ENCODE data around the gene GNAO1. TPM values are rescaled to one million over a fixed set of nuclear protein-coding genes. Genes with fewer than 3 reads are reported as not detected.

GNAO1 gene
- total and polyA plus RNA-seq, 2 experiments from 2014 or later: under 0.01 to 0.18 TPM

GRCh38 chr16:56336711-56337110, 145.4 kb downstream of the GNAO1 start:
- no peaks in the 10 kb centered on the region for H3K9me2 ChIP-seq (ENCODE audit: insufficient read depth)
- no peak overlapping the region for H2AFZ ChIP-seq
- TF ChIP-seq EZH2 (IDR thresholded peaks at IDR 0.05; ENCODE audit: insufficient read depth, poor library complexity, severe bottlenecking) (no peak), EZH2phosphoT487 (IDR thresholded peaks at IDR 0.05; ENCODE audit: insufficient read depth, low read depth) (no peak)
- no peak overlapping the region for H3K4me2 ChIP-seq (ENCODE audit: unreplicated experiment)
- H3K27me3 ChIP-seq (replicated peaks; ENCODE audit: insufficient read depth): no peaks in the 10 kb centered on the region
- no peaks in the 10 kb centered on the region for H3K36me3 ChIP-seq (ENCODE audit: low read depth)
- no peaks in the 10 kb centered on the region for H3K4me1 ChIP-seq (ENCODE audit: insufficient read depth)
- no peaks in the 10 kb centered on the region for H3K79me2 ChIP-seq (ENCODE audit: insufficient read depth)
- H3K9me3 ChIP-seq (ENCODE audit: low read depth): no peaks in the 10 kb centered on the region
- in situ Hi-C loops (cut with MboI): no loop called here
- no peak overlapping the region for H3K9ac ChIP-seq
- no peak overlapping the region for H3K4me3 ChIP-seq
- no peak overlapping the region for H3K27ac ChIP-seq
- WGBS, 2 experiments (ENCODE audit: low coverage in 1 of 2, low lambda C conversion rate in 2 of 2, missing lambda C conversion rate in 2 of 2): 86 to 91% methylated on average over 21 of the region's 21 CpGs
- no peaks in the 10 kb centered on the region for H4K20me1 ChIP-seq (ENCODE audit: insufficient read depth)
- no peaks in the 10 kb centered on the region for H3F3A ChIP-seq (ENCODE audit: insufficient read depth)
- no peak for DNase-seq

GRCh38 chr16:56337131-56337857, 146.0 kb downstream of the GNAO1 start:
- Histone ChIP-seq H3K9me3 (ENCODE audit: low read depth) (no peaks in the 10 kb centered on the region), H3F3A (ENCODE audit: insufficient read depth) (no peaks in the 10 kb centered on the region), H2AFZ (no peak overlapping the region), H3K4me3 (no peak overlapping the region), H3K4me2 (ENCODE audit: unreplicated experiment) (no peak overlapping the region), H3K4me1 (ENCODE audit: insufficient read depth) (no peaks in the 10 kb centered on the region), H3K36me3 (ENCODE audit: low read depth) (no peaks in the 10 kb centered on the region), H3K9me2 (ENCODE audit: insufficient read depth) (no peaks in the 10 kb centered on the region), H3K79me2 (ENCODE audit: insufficient read depth) (no peaks in the 10 kb centered on the region), H3K27me3 (replicated peaks; ENCODE audit: insufficient read depth) (no peaks in the 10 kb centered on the region), H4K20me1 (ENCODE audit: insufficient read depth) (no peaks in the 10 kb centered on the region), H3K27ac (no peak overlapping the region), H3K9ac (no peak overlapping the region)
- no peak for DNase-seq
- whole genome bisulfite sequencing, 2 experiments (ENCODE audit: low coverage in 1 of 2, low lambda C conversion rate in 2 of 2, missing lambda C conversion rate in 2 of 2): 78 to 81% methylated on average over 10 to 11 of the region's 11 CpGs
- TF ChIP-seq EZH2 (IDR thresholded peaks at IDR 0.05; ENCODE audit: insufficient read depth, poor library complexity, severe bottlenecking) (no peak), EZH2phosphoT487 (IDR thresholded peaks at IDR 0.05; ENCODE audit: insufficient read depth, low read depth) (no peak)
- in situ Hi-C loops (cut with MboI): no loop called here

GRCh38 chr16:56337858-56338325, 146.6 kb downstream of the GNAO1 start:
- no peak for DNase-seq
- TF ChIP-seq EZH2phosphoT487 (IDR thresholded peaks at IDR 0.05; ENCODE audit: insufficient read depth, low read depth) (no peak), EZH2 (IDR thresholded peaks at IDR 0.05; ENCODE audit: insufficient read depth, poor library complexity, severe bottlenecking) (no peak)
- 82 to 85% methylated on average over 10 to 11 of the region's 11 CpGs for WGBS, 2 experiments (ENCODE audit: low coverage in 1 of 2, low lambda C conversion rate in 2 of 2, missing lambda C conversion rate in 2 of 2)

GRCh38 chr16:56338566-56339318, 147.5 kb downstream of the GNAO1 start:
- Histone ChIP-seq H3K79me2 (ENCODE audit: insufficient read depth) (no peaks in the 10 kb centered on the region), H3K4me2 (ENCODE audit: unreplicated experiment) (no peak overlapping the region), H3F3A (ENCODE audit: insufficient read depth) (no peaks in the 10 kb centered on the region), H3K27me3 (replicated peaks; ENCODE audit: insufficient read depth) (no peaks in the 10 kb centered on the region), H4K20me1 (ENCODE audit: insufficient read depth) (no peaks in the 10 kb centered on the region), H3K4me1 (ENCODE audit: insufficient read depth) (no peaks in the 10 kb centered on the region), H3K4me3 (no peak overlapping the region), H3K36me3 (ENCODE audit: low read depth) (no peaks in the 10 kb centered on the region), H3K9ac (no peak overlapping the region), H3K27ac (no peak overlapping the region), H3K9me2 (ENCODE audit: insufficient read depth) (no peaks in the 10 kb centered on the region), H2AFZ (no peak overlapping the region), H3K9me3 (ENCODE audit: low read depth) (no peaks in the 10 kb centered on the region)
- DNase-seq: no peak
- in situ Hi-C loops (cut with MboI): no loop called here
- WGBS, 2 experiments (ENCODE audit: low coverage in 1 of 2, low lambda C conversion rate in 2 of 2, missing lambda C conversion rate in 2 of 2): 84 to 85% methylated on average over 17 of the region's 17 CpGs
- TF ChIP-seq EZH2phosphoT487 (IDR thresholded peaks at IDR 0.05; ENCODE audit: insufficient read depth, low read depth) (no peak), EZH2 (IDR thresholded peaks at IDR 0.05; ENCODE audit: insufficient read depth, poor library complexity, severe bottlenecking) (no peak)

More at GRCh38 chr16:56337858-56338325, 146.6 kb downstream of the GNAO1 start:
- no peaks in the 10 kb centered on the region for H3K79me2 ChIP-seq (ENCODE audit: insufficient read depth)
- no peak overlapping the region for H2AFZ ChIP-seq
- in situ Hi-C loops (cut with MboI): no loop called here
- H3K4me3 ChIP-seq: no peak overlapping the region
- H3K9me3 ChIP-seq (ENCODE audit: low read depth): no peaks in the 10 kb centered on the region
- H3F3A ChIP-seq (ENCODE audit: insufficient read depth): no peaks in the 10 kb centered on the region
- no peak overlapping the region for H3K9ac ChIP-seq
- H3K4me1 ChIP-seq (ENCODE audit: insufficient read depth): no peaks in the 10 kb centered on the region
- no peaks in the 10 kb centered on the region for H3K36me3 ChIP-seq (ENCODE audit: low read depth)
- no peak overlapping the region for H3K4me2 ChIP-seq (ENCODE audit: unreplicated experiment)
- no peak overlapping the region for H3K27ac ChIP-seq
- H4K20me1 ChIP-seq (ENCODE audit: insufficient read depth): no peaks in the 10 kb centered on the region
- H3K27me3 ChIP-seq (replicated peaks; ENCODE audit: insufficient read depth): no peaks in the 10 kb centered on the region
- H3K9me2 ChIP-seq (ENCODE audit: insufficient read depth): no peaks in the 10 kb centered on the region
